Esophagus (tissue), 2 donors: Measurements from ENCODE around the gene ANGPT4. TPM values are rescaled to one million over a fixed set of nuclear protein-coding genes. Genes with fewer than 3 reads are reported as not detected.

Source experiments
- H3K27ac ChIP-seq, 2 donors: one replicate each; pipeline ENCODE4 v1.5.1; 2013; ENCODE audit warnings: low read depth in 2 of 2, mild to moderate bottlenecking in 2 of 2, inconsistent platforms in 1 of 2, low read length in 1 of 2, moderate library complexity in 1 of 2
- H3K27me3 ChIP-seq, 2 donors: one replicate each; pipeline ENCODE4 v1.6.1; 2013; ENCODE audit warnings: low read length in 2 of 2, control low read depth in 1 of 2, mild to moderate bottlenecking in 1 of 2; ENCODE audit not compliant: insufficient read depth in 2 of 2, control insufficient read depth in 1 of 2
- H3K36me3 ChIP-seq, 2 donors: one replicate each; pipeline ENCODE4 v1.6.1; 2013; ENCODE audit warnings: low read length in 1 of 2; ENCODE audit not compliant: control insufficient read depth in 2 of 2, insufficient read depth in 2 of 2
- H3K4me1 ChIP-seq, 2 donors: one replicate each; pipeline ENCODE4 v1.6.1; 2013; ENCODE audit warnings: low read length in 1 of 2; ENCODE audit not compliant: control insufficient read depth in 2 of 2, insufficient read depth in 2 of 2
- H3K4me3 ChIP-seq, 2 donors: one replicate each; pipeline ENCODE4 v1.5.1; 2013; ENCODE audit warnings: low read length in 2 of 2, mild to moderate bottlenecking in 2 of 2, low read depth in 1 of 2, moderate library complexity in 1 of 2
- H3K9me3 ChIP-seq, 2 donors: one replicate each; pipeline ENCODE4 v1.6.1; 2013; ENCODE audit warnings: mild to moderate bottlenecking in 2 of 2, low read depth in 1 of 2, low read length in 1 of 2, moderate library complexity in 1 of 2; ENCODE audit not compliant: control insufficient read depth in 2 of 2, insufficient read depth in 1 of 2
- WGBS, 2 donors: extraction: QIAGEN DNeasy Blood & Tissue Kit; methylation state at CpG; one replicate each; pipeline ENCODE4 v1.1.7; 2013; 5-methylcytosine and 5-hydroxymethylcytosine counted together
- polyA plus RNA-seq, 2 donors: library from polyadenylated mRNA; stranded (reverse); fragments of 200-250 nt; gene quantifications; one replicate each; pipeline ENCODE4 v1.2.3, GENCODE V29; 2013
- donor health status: healthy with polysubstance abuse.
- donor health status: Bipolar disorder and iron deficiency.

The ANGPT4 gene
- polyA plus RNA-seq, 2 donors: 0.08 to 0.11 TPM

DNA sequence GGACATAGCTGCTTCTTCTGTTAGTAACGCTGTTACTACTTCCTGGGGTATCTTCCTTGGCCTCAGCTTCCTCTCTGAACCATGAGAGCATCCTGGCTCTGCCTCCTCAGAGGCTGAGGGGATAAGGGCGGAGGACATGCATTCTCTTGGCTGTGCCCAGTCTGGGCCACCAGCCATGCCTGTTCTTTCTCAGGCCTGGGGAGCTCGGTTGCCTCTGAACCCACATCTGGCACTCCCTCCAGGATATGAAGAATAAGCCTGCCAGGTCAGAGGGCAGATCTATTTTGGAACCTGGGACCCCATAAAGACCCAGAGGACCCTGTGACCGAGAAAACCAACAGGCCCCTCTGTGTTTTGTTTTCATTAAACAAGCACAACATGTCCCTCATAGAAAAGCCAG is 6.6 kb upstream of the ANGPT4 start:
- Histone ChIP-seq H3K4me1 (no peaks in the 10 kb centered on the region), H3K9me3 (no peaks in the 10 kb centered on the region), H3K27ac (no peak overlapping the region), H3K36me3 (no peaks in the 10 kb centered on the region), H3K4me3 (no peak overlapping the region), H3K27me3 (no peaks in the 10 kb centered on the region)
- 54 to 58% methylated on average over 4 of the region's 4 CpGs for whole genome bisulfite sequencing, 2 donors

DNA sequence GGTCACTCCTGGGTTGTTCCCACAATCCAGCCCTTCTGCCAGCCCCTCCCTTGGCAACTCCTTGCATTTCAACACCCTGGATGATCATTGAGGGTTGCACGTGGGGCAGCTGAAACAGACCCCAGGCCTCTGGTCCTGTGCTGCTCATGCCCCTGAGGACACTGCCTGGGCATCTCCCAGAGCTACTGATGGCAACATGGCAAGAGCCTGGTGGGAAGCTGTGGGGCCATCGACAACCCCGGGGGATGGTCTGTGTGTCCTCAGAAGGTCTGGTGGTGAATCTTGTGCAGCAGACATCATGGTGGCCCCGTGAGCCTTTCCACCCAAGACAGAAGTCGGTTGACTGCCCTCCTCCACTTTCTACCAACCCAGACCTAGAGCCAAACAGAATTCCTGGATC is 4.9 kb upstream of the ANGPT4 start:
- Histone ChIP-seq H3K27ac (no peak overlapping the region), H3K9me3 (no peaks in the 10 kb centered on the region), H3K27me3 (no peaks in the 10 kb centered on the region), H3K4me3 (no peak overlapping the region), H3K36me3 (no peaks in the 10 kb centered on the region), H3K4me1 (no peaks in the 10 kb centered on the region)
- 89 to 93% methylated on average over 5 of the region's 5 CpGs for WGBS, 2 donors

DNA sequence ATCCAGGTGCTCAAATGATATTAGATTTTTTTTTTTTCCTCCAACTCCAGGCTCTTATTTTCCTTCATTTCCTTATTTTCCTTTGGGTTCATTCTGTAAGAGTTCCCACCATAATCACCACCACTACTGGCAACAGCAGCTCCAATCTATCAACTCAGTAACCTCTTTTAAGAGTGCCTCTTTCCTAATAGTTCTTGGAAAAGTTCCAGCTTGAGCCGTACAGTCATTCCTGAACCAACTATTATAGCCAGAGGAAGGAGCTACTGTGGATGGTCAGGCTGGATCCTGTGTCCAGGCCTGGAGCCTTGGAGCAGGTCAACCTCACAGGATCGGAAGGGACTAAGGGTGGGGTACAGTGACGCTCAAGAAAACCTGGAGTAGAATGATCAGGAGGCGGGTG is 4.2 kb upstream of the ANGPT4 start:
- H3K9me3 ChIP-seq: no peaks in the 10 kb centered on the region
- H3K27me3 ChIP-seq: no peaks in the 10 kb centered on the region
- no peak overlapping the region for H3K27ac ChIP-seq
- 87 to 91% methylated on average over 4 of the region's 4 CpGs for WGBS, 2 donors
- no peaks in the 10 kb centered on the region for H3K4me1 ChIP-seq
- H3K4me3 ChIP-seq: no peak overlapping the region
- H3K36me3 ChIP-seq: no peaks in the 10 kb centered on the region

DNA sequence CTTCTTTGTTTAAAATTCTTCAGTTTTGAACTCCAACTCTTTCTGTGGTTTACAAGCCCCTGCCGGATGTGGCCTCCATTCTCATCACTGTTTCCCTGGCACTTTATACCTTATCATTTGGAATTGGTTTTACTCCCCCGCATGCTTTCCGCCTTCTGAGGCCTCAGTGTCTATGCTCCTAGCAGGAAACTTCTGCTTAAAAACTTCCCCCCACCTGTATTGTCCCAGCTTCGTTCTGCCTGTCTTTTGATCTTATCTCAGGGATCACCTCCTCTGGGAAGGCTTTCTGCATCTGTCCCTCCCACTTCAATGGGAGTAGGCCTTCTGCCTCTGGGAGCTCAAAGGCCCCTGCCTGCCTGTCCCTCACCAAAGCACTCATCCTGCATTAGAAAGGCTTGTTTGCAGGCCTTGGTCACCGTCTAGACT is 3.4 kb upstream of the ANGPT4 start:
- H3K27me3 ChIP-seq: no peaks in the 10 kb centered on the region
- no peaks in the 10 kb centered on the region for H3K4me1 ChIP-seq
- H3K27ac ChIP-seq: no peak overlapping the region
- no peaks in the 10 kb centered on the region for H3K9me3 ChIP-seq
- H3K4me3 ChIP-seq: no peak overlapping the region
- WGBS, 2 donors: 76% methylated on average over 5 of the region's 5 CpGs
- no peaks in the 10 kb centered on the region for H3K36me3 ChIP-seq

GRCh38 chr20:917416-917815 is 1.3 kb upstream of the ANGPT4 start:
- Histone ChIP-seq H3K27ac (no peak overlapping the region), H3K4me1 (no peaks in the 10 kb centered on the region), H3K36me3 (no peaks in the 10 kb centered on the region), H3K4me3 (no peak overlapping the region), H3K9me3 (no peaks in the 10 kb centered on the region), H3K27me3 (no peaks in the 10 kb centered on the region)
- 52 to 63% methylated on average over 4 of the region's 4 CpGs for WGBS, 2 donors

DNA sequence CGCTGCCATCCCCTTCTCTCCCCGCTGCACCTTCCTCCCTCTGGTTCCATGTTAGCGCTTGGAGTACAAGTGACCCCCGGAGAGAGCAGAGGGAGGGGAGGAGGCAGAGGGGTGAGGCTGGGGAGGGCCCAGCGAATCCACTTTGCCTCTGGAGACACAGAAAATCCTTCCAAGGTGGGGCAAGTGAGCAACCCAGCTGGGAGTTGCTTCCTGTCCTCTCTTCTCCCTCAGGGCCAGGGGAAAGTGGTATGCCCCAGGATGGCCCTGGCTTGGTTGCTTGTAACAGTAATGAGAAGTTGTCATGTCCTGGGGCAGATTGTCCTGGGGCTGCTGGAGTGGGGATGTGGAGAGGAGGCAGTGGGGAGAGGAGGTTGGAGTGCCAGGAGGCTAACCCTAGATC is 691 bp upstream of the ANGPT4 start:
- Histone ChIP-seq H3K36me3 (no peaks in the 10 kb centered on the region), H3K27ac (no peak overlapping the region), H3K4me1 (no peaks in the 10 kb centered on the region), H3K9me3 (no peaks in the 10 kb centered on the region), H3K4me3 (no peak overlapping the region), H3K27me3 (no peaks in the 10 kb centered on the region)
- 57 to 60% methylated on average over 5 of the region's 5 CpGs for WGBS, 2 donors

GRCh38 chr20:914727-915498 is 1.2 kb downstream of the ANGPT4 start:
- Histone ChIP-seq H3K36me3 (no peaks in the 10 kb centered on the region), H3K9me3 (no peaks in the 10 kb centered on the region), H3K27me3 (no peaks in the 10 kb centered on the region), H3K4me1 (no peaks in the 10 kb centered on the region), H3K4me3 (no peak overlapping the region), H3K27ac (no peak overlapping the region)
- WGBS, 2 donors: 64 to 66% methylated on average over 15 of the region's 15 CpGs

- Histone ChIP-seq H3K36me3 (no peaks in the 10 kb centered on the region), H3K27me3 (no peaks in the 10 kb centered on the region), H3K9me3 (no peaks in the 10 kb centered on the region), H3K4me3 (no peak overlapping the region), H3K4me1 (no peaks in the 10 kb centered on the region), H3K27ac (no peak overlapping the region)
- 84 to 89% methylated on average over 5 of the region's 5 CpGs for WGBS, 2 donors
These were observed 2.8 kb downstream of the ANGPT4 start for GRCh38 chr20:913306-913849.

- H3K27me3 ChIP-seq: no peaks in the 10 kb centered on the region
- peak overlapping the region in 1 of 2 donors; percentile 10 for H3K27ac ChIP-seq
These were observed 4.1 kb downstream of the ANGPT4 start for GRCh38 chr20:911882-912600.

More at GRCh38 chr20:911882-912600, 4.1 kb downstream of the ANGPT4 start:
- WGBS, 2 donors: 50 to 52% methylated on average over 5 of the region's 5 CpGs
- Histone ChIP-seq H3K9me3 (no peaks in the 10 kb centered on the region), H3K36me3 (no peaks in the 10 kb centered on the region), H3K4me1 (no peaks in the 10 kb centered on the region), H3K4me3 (no peak overlapping the region)
